ENCODE results near the gene TMEM176B.

DNA sequence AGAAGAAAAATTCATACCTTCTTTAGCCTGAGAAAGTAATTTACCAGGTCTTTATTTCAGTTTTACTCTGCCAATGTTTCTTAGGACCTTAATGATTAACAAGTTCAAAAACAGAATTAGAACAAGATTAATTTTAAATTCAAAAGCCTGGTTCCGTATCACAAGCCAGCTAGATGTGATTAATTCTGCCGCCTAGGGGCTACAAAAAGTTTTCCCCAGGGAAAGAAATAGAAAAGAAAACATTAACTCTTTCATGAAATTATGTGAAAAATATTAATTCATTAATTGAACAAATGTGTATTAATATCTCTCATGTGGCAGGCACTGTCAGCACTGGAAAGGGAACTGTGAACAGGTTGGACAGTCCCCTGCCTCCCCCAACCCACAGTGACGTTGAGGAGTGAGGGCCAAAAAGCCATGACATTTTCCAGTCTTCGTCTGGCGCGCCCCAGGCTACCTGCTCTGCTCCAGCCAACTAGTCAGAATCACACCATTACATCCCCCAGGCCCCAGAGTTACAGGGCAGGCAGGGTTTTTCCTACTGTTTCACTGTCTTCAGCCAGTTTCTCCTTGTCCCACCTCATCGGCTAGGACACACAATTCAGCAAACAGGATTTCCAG, 20.5 kb upstream of the TMEM176B start:
- TF ChIP-seq POLR2A (IDR thresholded peaks at IDR 0.05; ENCODE audit: low read depth, low read length) (no peak), POLR2AphosphoS5 (IDR thresholded peaks at IDR 0.05; ENCODE audit: low read depth, low read length) (no peak), TAF1 (IDR thresholded peaks at IDR 0.05; ENCODE audit: low read depth, low read length) (no peak), POU2F2 (IDR thresholded peaks at IDR 0.05; ENCODE audit: low read depth, low read length) (no peak), SPI1 (IDR thresholded peaks at IDR 0.05; ENCODE audit: low read depth, low read length) (no peak)

Data from GM12891 (cell line).